ENCODE results near the gene CEP85L.
A peak's percentile ranks its signal among the peaks of the same experiment; 100 is the strongest.

The CEP85L gene
- 67.1 to 125 reads per million in 2 experiments for total RNA-seq

GRCh38 chr6:118651282-118652050 is at the start of gene CEP85L:
Gene CEP85L, minus strand, starts transcription at chr6:118651591. Its CDS starts 322 bp downstream, at chr6:118651269.
- DNase-seq (ENCODE audit: low read depth), result peak; percentile 87

- no peak for DNase-seq (ENCODE audit: low read depth)
Observed at GRCh38 chr6:118700531-118700930, 49.1 kb upstream of the CEP85L start.

GRCh38 chr6:118697554-118697953 is 46.2 kb upstream of the CEP85L start:
- no peak for DNase-seq (ENCODE audit: low read depth)

GRCh38 chr6:118696271-118696670 is 44.9 kb upstream of the CEP85L start:
- no peak for DNase-seq (ENCODE audit: low read depth)

- DNase-seq (ENCODE audit: low read depth), result no peak
Observed at GRCh38 chr6:118693562-118693961, 42.2 kb upstream of the CEP85L start.

GRCh38 chr6:118685823-118686449 is 34.5 kb upstream of the CEP85L start:
- DNase-seq (ENCODE audit: low read depth), result no peak

GRCh38 chr6:118683881-118684872 is 32.8 kb upstream of the CEP85L start:
- DNase-seq (ENCODE audit: low read depth), result no peak

GRCh38 chr6:118680452-118681095 is 29.2 kb upstream of the CEP85L start:
- DNase-seq (ENCODE audit: low read depth), result no peak

- no peak for DNase-seq (ENCODE audit: low read depth)
Observed at GRCh38 chr6:118679327-118679901, 28.0 kb upstream of the CEP85L start.

- DNase-seq (ENCODE audit: low read depth), result no peak
Observed at GRCh38 chr6:118678866-118679265, 27.5 kb upstream of the CEP85L start.

- DNase-seq (ENCODE audit: low read depth), result no peak
Observed at GRCh38 chr6:118677193-118677592, 25.8 kb upstream of the CEP85L start.

GRCh38 chr6:118675225-118675624 is 23.8 kb upstream of the CEP85L start:
- DNase-seq (ENCODE audit: low read depth), result no peak

- DNase-seq (ENCODE audit: low read depth), result no peak
Observed at GRCh38 chr6:118674772-118675171, 23.4 kb upstream of the CEP85L start.

- no peak for DNase-seq (ENCODE audit: low read depth)
Observed at GRCh38 chr6:118672678-118673077, 21.3 kb upstream of the CEP85L start.

GRCh38 chr6:118669561-118669960 is 18.2 kb upstream of the CEP85L start:
- DNase-seq (ENCODE audit: low read depth), result no peak

GRCh38 chr6:118668761-118669385 is 17.5 kb upstream of the CEP85L start:
- DNase-seq (ENCODE audit: low read depth), result no peak

GRCh38 chr6:118667988-118668387 is 16.6 kb upstream of the CEP85L start:
- DNase-seq (ENCODE audit: low read depth), result no peak

- no peak for DNase-seq (ENCODE audit: low read depth)
Observed at GRCh38 chr6:118665011-118665410, 13.6 kb upstream of the CEP85L start.

GRCh38 chr6:118663993-118664985 is 12.9 kb upstream of the CEP85L start:
- DNase-seq (ENCODE audit: low read depth), result no peak

- DNase-seq (ENCODE audit: low read depth), result no peak
Observed at GRCh38 chr6:118661831-118662230, 10.4 kb upstream of the CEP85L start.

Data from T follicular helper cell (primary cell).